ENCODE results near the gene CA11. TPM values are rescaled to one million over a fixed set of nuclear protein-coding genes. Genes with fewer than 3 reads are reported as not detected.

CA11 gene
- total and polyA plus RNA-seq, 9 of the 15 experiments (the other 6 are each of a cell fraction or from before 2014, with no cell fraction given): 2.9 to 19.9 (median 8.3) TPM

DNA sequence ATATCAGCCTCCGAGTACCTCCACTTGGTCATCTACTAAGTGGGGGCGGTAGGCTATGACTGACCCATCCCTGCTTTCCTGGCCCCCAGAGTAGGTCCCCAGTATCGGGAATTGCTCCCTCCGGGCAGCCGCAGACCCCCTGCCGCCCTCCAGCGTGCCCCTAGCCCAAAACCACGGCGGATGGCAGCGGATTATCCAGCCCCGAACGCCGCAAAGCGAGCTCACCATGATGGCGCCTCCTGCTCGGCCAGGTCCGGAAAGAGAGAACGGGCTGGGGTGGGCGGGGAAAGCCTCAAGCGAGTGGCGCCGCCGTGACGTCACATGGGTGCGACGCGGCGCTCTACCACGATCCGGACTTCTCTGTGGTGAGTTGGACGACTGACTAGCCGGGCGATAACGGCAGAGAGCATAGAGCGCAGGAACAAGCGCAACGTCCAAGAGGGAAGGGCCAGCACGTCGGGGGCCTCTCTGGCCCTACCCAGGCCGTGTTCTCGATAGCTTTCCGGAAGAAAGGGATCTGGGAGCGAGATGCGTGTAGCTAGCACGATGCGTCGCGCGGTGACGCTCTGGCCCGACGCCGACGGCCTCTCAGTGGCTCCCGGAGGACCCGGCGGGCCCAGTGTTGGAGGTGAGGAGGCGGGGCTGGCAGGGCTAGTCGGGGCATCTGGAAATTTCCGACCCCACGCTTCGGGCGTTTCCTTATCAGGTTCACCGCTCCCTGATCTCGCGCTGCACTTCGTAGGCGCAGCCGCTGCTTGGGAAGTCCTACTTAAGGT is 26.9 kb downstream of the CA11 start, which contains the start of the genes RPL18 and SPHK2 (continued):
- TF ChIP-seq, protein P1, sequence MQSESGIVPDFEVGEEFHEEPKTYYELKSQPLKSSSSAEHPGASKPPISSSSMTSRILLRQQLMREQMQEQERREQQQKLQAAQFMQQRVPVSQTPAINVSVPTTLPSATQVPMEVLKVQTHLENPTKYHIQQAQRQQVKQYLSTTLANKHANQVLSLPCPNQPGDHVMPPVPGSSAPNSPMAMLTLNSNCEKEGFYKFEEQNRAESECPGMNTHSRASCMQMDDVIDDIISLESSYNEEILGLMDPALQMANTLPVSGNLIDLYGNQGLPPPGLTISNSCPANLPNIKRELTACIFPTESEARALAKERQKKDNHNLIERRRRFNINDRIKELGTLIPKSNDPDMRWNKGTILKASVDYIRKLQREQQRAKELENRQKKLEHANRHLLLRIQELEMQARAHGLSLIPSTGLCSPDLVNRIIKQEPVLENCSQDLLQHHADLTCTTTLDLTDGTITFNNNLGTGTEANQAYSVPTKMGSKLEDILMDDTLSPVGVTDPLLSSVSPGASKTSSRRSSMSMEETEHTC (IDR thresholded peaks at IDR 0.05): no peak; the same call in 1 of the 2 replicates
- TF ChIP-seq ZNF24 (IDR thresholded peaks at IDR 0.05) (0 out of 2 replicates have a peak, but pooled peaks have one; percentile 55), TAF7 (tag; IDR thresholded peaks at IDR 0.05) (peak; percentile 99), MED1 (CRISPR knock-in tag; IDR thresholded peaks at IDR 0.05; ENCODE audit: borderline replicate concordance) (no peak; the same call in 1 of the 2 replicates), ZFP36 (IDR thresholded peaks at IDR 0.05; ENCODE audit: low read depth, low read length, partially characterized antibody) (peak; percentile 14), SAFB2 (IDR thresholded peaks at IDR 0.05; ENCODE audit: borderline replicate concordance, low read depth, low read length, severe bottlenecking) (no peak), NR2C1 (IDR thresholded peaks at IDR 0.05) (peak; percentile 91), NR2C1 (tag; IDR thresholded peaks at IDR 0.05) (peak; percentile 83), GABPA (tag; conservative IDR thresholded peaks at IDR 0.05; ENCODE audit: low read depth) (peak; percentile 97), CC2D1A (IDR thresholded peaks at IDR 0.05) (no peak), MTA1 (IDR thresholded peaks at IDR 0.05; ENCODE audit: borderline replicate concordance) (peak; percentile 100), RBFOX2 (IDR thresholded peaks at IDR 0.05; ENCODE audit: low read depth, low read length) (peak; percentile 100), TCF3 (CRISPR knock-in tag; IDR thresholded peaks at IDR 0.05) (peak; percentile 43; the same call in 1 of the 2 replicates), DPF2 (IDR thresholded peaks at IDR 0.05) (no peak; the same call in 1 of the 2 replicates)
- TF ChIP-seq, protein P2, sequence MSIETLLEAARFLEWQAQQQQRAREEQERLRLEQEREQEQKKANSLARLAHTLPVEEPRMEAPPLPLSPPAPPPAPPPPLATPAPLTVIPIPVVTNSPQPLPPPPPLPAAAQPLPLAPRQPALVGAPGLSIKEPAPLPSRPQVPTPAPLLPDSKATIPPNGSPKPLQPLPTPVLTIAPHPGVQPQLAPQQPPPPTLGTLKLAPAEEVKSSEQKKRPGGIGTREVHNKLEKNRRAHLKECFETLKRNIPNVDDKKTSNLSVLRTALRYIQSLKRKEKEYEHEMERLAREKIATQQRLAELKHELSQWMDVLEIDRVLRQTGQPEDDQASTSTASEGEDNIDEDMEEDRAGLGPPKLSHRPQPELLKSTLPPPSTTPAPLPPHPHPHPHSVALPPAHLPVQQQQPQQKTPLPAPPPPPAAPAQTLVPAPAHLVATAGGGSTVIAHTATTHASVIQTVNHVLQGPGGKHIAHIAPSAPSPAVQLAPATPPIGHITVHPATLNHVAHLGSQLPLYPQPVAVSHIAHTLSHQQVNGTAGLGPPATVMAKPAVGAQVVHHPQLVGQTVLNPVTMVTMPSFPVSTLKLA (conservative IDR thresholded peaks at IDR 0.05): peak; percentile 96 to 98
- TF ChIP-seq, protein P3, sequence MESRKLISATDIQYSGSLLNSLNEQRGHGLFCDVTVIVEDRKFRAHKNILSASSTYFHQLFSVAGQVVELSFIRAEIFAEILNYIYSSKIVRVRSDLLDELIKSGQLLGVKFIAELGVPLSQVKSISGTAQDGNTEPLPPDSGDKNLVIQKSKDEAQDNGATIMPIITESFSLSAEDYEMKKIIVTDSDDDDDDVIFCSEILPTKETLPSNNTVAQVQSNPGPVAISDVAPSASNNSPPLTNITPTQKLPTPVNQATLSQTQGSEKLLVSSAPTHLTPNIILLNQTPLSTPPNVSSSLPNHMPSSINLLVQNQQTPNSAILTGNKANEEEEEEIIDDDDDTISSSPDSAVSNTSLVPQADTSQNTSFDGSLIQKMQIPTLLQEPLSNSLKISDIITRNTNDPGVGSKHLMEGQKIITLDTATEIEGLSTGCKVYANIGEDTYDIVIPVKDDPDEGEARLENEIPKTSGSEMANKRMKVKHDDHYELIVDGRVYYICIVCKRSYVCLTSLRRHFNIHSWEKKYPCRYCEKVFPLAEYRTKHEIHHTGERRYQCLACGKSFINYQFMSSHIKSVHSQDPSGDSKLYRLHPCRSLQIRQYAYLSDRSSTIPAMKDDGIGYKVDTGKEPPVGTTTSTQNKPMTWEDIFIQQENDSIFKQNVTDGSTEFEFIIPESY (CRISPR knock-in tag; IDR thresholded peaks at IDR 0.05): peak; percentile 90; the same call in 1 of the 2 replicates
- TF ChIP-seq, protein P4, sequence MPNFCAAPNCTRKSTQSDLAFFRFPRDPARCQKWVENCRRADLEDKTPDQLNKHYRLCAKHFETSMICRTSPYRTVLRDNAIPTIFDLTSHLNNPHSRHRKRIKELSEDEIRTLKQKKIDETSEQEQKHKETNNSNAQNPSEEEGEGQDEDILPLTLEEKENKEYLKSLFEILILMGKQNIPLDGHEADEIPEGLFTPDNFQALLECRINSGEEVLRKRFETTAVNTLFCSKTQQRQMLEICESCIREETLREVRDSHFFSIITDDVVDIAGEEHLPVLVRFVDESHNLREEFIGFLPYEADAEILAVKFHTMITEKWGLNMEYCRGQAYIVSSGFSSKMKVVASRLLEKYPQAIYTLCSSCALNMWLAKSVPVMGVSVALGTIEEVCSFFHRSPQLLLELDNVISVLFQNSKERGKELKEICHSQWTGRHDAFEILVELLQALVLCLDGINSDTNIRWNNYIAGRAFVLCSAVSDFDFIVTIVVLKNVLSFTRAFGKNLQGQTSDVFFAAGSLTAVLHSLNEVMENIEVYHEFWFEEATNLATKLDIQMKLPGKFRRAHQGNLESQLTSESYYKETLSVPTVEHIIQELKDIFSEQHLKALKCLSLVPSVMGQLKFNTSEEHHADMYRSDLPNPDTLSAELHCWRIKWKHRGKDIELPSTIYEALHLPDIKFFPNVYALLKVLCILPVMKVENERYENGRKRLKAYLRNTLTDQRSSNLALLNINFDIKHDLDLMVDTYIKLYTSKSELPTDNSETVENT (CRISPR knock-in tag; IDR thresholded peaks at IDR 0.05): peak; percentile 99
- TF ChIP-seq, protein P5, sequence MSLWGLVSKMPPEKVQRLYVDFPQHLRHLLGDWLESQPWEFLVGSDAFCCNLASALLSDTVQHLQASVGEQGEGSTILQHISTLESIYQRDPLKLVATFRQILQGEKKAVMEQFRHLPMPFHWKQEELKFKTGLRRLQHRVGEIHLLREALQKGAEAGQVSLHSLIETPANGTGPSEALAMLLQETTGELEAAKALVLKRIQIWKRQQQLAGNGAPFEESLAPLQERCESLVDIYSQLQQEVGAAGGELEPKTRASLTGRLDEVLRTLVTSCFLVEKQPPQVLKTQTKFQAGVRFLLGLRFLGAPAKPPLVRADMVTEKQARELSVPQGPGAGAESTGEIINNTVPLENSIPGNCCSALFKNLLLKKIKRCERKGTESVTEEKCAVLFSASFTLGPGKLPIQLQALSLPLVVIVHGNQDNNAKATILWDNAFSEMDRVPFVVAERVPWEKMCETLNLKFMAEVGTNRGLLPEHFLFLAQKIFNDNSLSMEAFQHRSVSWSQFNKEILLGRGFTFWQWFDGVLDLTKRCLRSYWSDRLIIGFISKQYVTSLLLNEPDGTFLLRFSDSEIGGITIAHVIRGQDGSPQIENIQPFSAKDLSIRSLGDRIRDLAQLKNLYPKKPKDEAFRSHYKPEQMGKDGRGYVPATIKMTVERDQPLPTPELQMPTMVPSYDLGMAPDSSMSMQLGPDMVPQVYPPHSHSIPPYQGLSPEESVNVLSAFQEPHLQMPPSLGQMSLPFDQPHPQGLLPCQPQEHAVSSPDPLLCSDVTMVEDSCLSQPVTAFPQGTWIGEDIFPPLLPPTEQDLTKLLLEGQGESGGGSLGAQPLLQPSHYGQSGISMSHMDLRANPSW (CRISPR knock-in tag; IDR thresholded peaks at IDR 0.05): peak; percentile 88; the same call in 1 of the 2 replicates

Data from K562 (cell line).